ENCODE data around the gene TTC34. TPM values are rescaled to one million over a fixed set of nuclear protein-coding genes. Genes with fewer than 3 reads are reported as not detected.

The TTC34 gene
- total and polyA plus RNA-seq, 9 of the 15 experiments (the other 6 are each of a cell fraction or from before 2014, with no cell fraction given): 0.03 to 0.38 (median 0.05) TPM; not detected in 2

- TF ChIP-seq ZHX1 (conservative IDR thresholded peaks at IDR 0.05; ENCODE audit: low read length) (no peak), ZNF551 (CRISPR knock-in tag; IDR thresholded peaks at IDR 0.05) (no peak), ID3 (CRISPR knock-in tag; IDR thresholded peaks at IDR 0.05) (no peak), ID3 (tag; IDR thresholded peaks at IDR 0.05) (no peak), ZSCAN32 (CRISPR knock-in tag; IDR thresholded peaks at IDR 0.05) (no peak), ETS1 (conservative IDR thresholded peaks at IDR 0.05; ENCODE audit: control insufficient read depth, low read depth, low read length) (no peak)
Observed at GRCh38 chr1:2796890-2797740, 4.4 kb downstream of the TTC34 start (continued).
